Adrenal gland (tissue), 5 donors: Measurements from ENCODE around the gene STAT1.

Experiments used
- CTCF ChIP-seq, 6 experiments: fragments of 450-650 bp in 4 of 6; fragments of 200-600 bp in 2 of 6; sonication (generic) in 1 of 6; IDR thresholded peaks; 1 replicate in 5 of 6; 2 replicates in 1 of 6; pipeline versions ENCODE4 v1.5.1 to v1.8.0; 2016 to 2021; ENCODE audit warnings: antibody characterized with exemption in 6 of 6, mild to moderate bottlenecking in 2 of 6, moderate library complexity in 1 of 6
- POLR2A ChIP-seq, 2 donors: fragments of 450-650 bp; IDR thresholded peaks; one replicate each; pipeline ENCODE4 v1.6.1; 2017; ENCODE audit warnings: antibody characterized with exemption in 2 of 2, mild to moderate bottlenecking in 2 of 2, moderate library complexity in 1 of 2
- donor health status: DM: no; HTN: no; CAD: no.

- TF ChIP-seq CTCF (IDR thresholded peaks at IDR 0.05) (no peak), POLR2A (IDR thresholded peaks at IDR 0.05) (no peak)
These were observed 13.9 kb downstream of the STAT1 start for GRCh38 chr2:190999949-191000665.
